HEK293 (cell line): ENCODE data around the gene NRP2.

Experiments
- CTCF ChIA-PET: fragments of 350-600 bp; formaldehyde crosslinking; extraction: SDS; loops from one replicate; lab custom pipeline; 2021; ENCODE audit warnings: antibody characterized with exemption; lab: Yijun Ruan, JAX
- POLR2A ChIA-PET: fragments of 300-600 bp; formaldehyde crosslinking; extraction: SDS; loops from one replicate; lab custom pipeline; 2020; ENCODE audit warnings: antibody characterized with exemption, inconsistent platforms; lab: Yijun Ruan, JAX
- H3K27ac ChIP-seq: fragments of 200-500 bp; sonication (Bioruptor generic); 2 replicates; pipeline ENCODE4 v1.5.1; 2014; ENCODE audit warnings: low read depth, low read length, control low read depth, inconsistent platforms; ENCODE audit errors: extremely low read depth
- H3K36me3 ChIP-seq, 2 experiments: fragments of 200-500 bp in 1 of 2; sonication (Bioruptor generic) in 1 of 2; 1 replicate in 1 of 2; 2 replicates in 1 of 2; pipeline ENCODE4 v1.5.1; 2014 to 2017; ENCODE audit warnings: inconsistent platforms in 2 of 2, low read length in 2 of 2; ENCODE audit not compliant: control insufficient read depth in 2 of 2, insufficient read depth in 1 of 2
- H3K4me1 ChIP-seq: fragments of 200-500 bp; sonication (Bioruptor generic); 2 replicates; pipeline ENCODE4 v1.5.1; 2014; ENCODE audit warnings: mild to moderate bottlenecking, low read length, inconsistent platforms; ENCODE audit not compliant: control insufficient read depth, insufficient read depth
- H3K4me3 ChIP-seq: 2 replicates; pipeline ENCODE4 v1.5.1; 2011; ENCODE audit warnings: low read depth, mild to moderate bottlenecking, control low read depth, low read length, moderate library complexity
- H3K9me3 ChIP-seq: fragments of 200-500 bp; sonication (Bioruptor generic); 2 replicates; pipeline ENCODE4 v1.5.1; 2014; ENCODE audit warnings: low read depth, low read length, inconsistent platforms; ENCODE audit not compliant: control insufficient read depth, insufficient read depth
- BCL11A ChIP-seq: fragments of 450-650 bp; formaldehyde crosslinking; IDR thresholded peaks from 2 replicates; pipeline ENCODE4 v1.5.1; 2016; ENCODE audit warnings: low read depth, missing biosample characterization, missing genetic modification characterization
- FEZF1 ChIP-seq: fragments of 450-650 bp; formaldehyde crosslinking; IDR thresholded peaks from 2 replicates; pipeline ENCODE4 v1.5.1; 2016; ENCODE audit warnings: missing biosample characterization, missing genetic modification characterization
- GFI1B ChIP-seq: fragments of 450-650 bp; formaldehyde crosslinking; IDR thresholded peaks from 2 replicates; pipeline ENCODE4 v1.5.1; 2016; ENCODE audit warnings: missing biosample characterization, missing genetic modification characterization
- GLIS1 ChIP-seq: fragments of 450-650 bp; formaldehyde crosslinking; IDR thresholded peaks from 2 replicates; pipeline ENCODE4 v1.5.1; 2016; ENCODE audit warnings: missing biosample characterization, missing genetic modification characterization
- IKZF3 ChIP-seq: fragments of 450-650 bp; IDR thresholded peaks from 2 replicates; pipeline ENCODE4 v1.5.0; 2018; ENCODE audit warnings: missing biosample characterization, mild to moderate bottlenecking, missing genetic modification characterization, moderate library complexity
- INSM2 ChIP-seq: fragments of 450-650 bp; formaldehyde crosslinking; IDR thresholded peaks from 2 replicates; pipeline ENCODE4 v1.5.1; 2016; ENCODE audit warnings: missing biosample characterization, missing genetic modification characterization
- KLF1 ChIP-seq: fragments of 450-650 bp; formaldehyde crosslinking; IDR thresholded peaks from 2 replicates; pipeline ENCODE4 v1.5.1; 2016; ENCODE audit warnings: missing biosample characterization, missing genetic modification characterization
- PATZ1 ChIP-seq: fragments of 450-650 bp; formaldehyde crosslinking; IDR thresholded peaks from 2 replicates; pipeline ENCODE4 v1.5.1; 2016; ENCODE audit warnings: missing biosample characterization, missing genetic modification characterization
- ZBTB11 ChIP-seq: fragments of 450-650 bp; formaldehyde crosslinking; conservative IDR thresholded peaks from 2 replicates; pipeline ENCODE4 v1.5.1; 2016; ENCODE audit warnings: low read depth, missing biosample characterization, missing genetic modification characterization
- ZBTB48 ChIP-seq: fragments of 450-650 bp; formaldehyde crosslinking; IDR thresholded peaks from 2 replicates; pipeline ENCODE4 v1.5.1; 2016; ENCODE audit warnings: missing biosample characterization, missing genetic modification characterization
- ZNF174 ChIP-seq: fragments of 450-650 bp; formaldehyde crosslinking; IDR thresholded peaks from 2 replicates; pipeline ENCODE4 v1.5.0; 2017; ENCODE audit warnings: missing biosample characterization, mild to moderate bottlenecking, missing genetic modification characterization
- ZNF175 ChIP-seq: fragments of 450-650 bp; formaldehyde crosslinking; IDR thresholded peaks from 2 replicates; pipeline ENCODE4 v1.5.1; 2016; ENCODE audit warnings: missing biosample characterization, missing genetic modification characterization
- ZNF274 ChIP-seq, 2 experiments: fragments of 200-500 bp in 1 of 2; fragments of 450-650 bp in 1 of 2; sonication (Bioruptor generic) in 1 of 2; formaldehyde crosslinking in 1 of 2; IDR thresholded peaks; 2 replicates each; pipeline versions ENCODE4 v1.5.1 to v1.6.1; 2014 to 2016; ENCODE audit warnings: borderline replicate concordance in 1 of 2, inconsistent platforms in 1 of 2, low read length in 1 of 2, missing biosample characterization in 1 of 2, missing genetic modification characterization in 1 of 2
- ZNF311 ChIP-seq: fragments of 450-650 bp; formaldehyde crosslinking; IDR thresholded peaks from 2 replicates; pipeline ENCODE4 v1.5.1; 2017; ENCODE audit warnings: missing biosample characterization, missing genetic modification characterization, borderline replicate concordance
- ZNF341 ChIP-seq: fragments of 450-650 bp; formaldehyde crosslinking; IDR thresholded peaks from 2 replicates; pipeline ENCODE4; 2016; ENCODE audit warnings: low read depth, missing biosample characterization, missing genetic modification characterization
- ZNF354C ChIP-seq: fragments of 450-650 bp; formaldehyde crosslinking; IDR thresholded peaks from 2 replicates; pipeline ENCODE4 v1.5.1; 2016; ENCODE audit warnings: missing biosample characterization, missing genetic modification characterization, low read depth, borderline replicate concordance
- ZNF37A ChIP-seq: fragments of 450-650 bp; IDR thresholded peaks from 2 replicates; pipeline ENCODE4 v1.5.1; 2018; ENCODE audit warnings: missing biosample characterization, missing genetic modification characterization
- ZNF473 ChIP-seq: fragments of 450-650 bp; formaldehyde crosslinking; IDR thresholded peaks from 2 replicates; pipeline ENCODE4 v1.5.1; 2017; ENCODE audit warnings: missing biosample characterization, missing genetic modification characterization
- ZNF544 ChIP-seq: fragments of 450-650 bp; formaldehyde crosslinking; IDR thresholded peaks from 2 replicates; pipeline ENCODE4 v1.5.0; 2017; ENCODE audit warnings: missing biosample characterization, missing genetic modification characterization
- ZNF558 ChIP-seq: fragments of 450-650 bp; formaldehyde crosslinking; IDR thresholded peaks from 2 replicates; pipeline ENCODE4 v1.5.1; 2016; ENCODE audit warnings: missing biosample characterization, missing genetic modification characterization
- ZNF560 ChIP-seq: fragments of 450-650 bp; formaldehyde crosslinking; IDR thresholded peaks from 2 replicates; pipeline ENCODE4 v1.5.1; 2017; ENCODE audit warnings: missing biosample characterization, missing genetic modification characterization, borderline replicate concordance
- ZNF596 ChIP-seq: fragments of 450-650 bp; IDR thresholded peaks from 2 replicates; pipeline ENCODE4 v1.5.0; 2018; ENCODE audit warnings: missing biosample characterization, mild to moderate bottlenecking, missing genetic modification characterization, moderate library complexity
- ZNF639 ChIP-seq: fragments of 450-650 bp; formaldehyde crosslinking; IDR thresholded peaks from 2 replicates; pipeline ENCODE4 v1.5.1; 2016; ENCODE audit warnings: missing biosample characterization, missing genetic modification characterization
- ZNF645 ChIP-seq: fragments of 450-650 bp; formaldehyde crosslinking; IDR thresholded peaks from 2 replicates; pipeline ENCODE4; 2016; ENCODE audit warnings: missing biosample characterization, missing genetic modification characterization
- ZSCAN30 ChIP-seq: fragments of 450-650 bp; IDR thresholded peaks from 2 replicates; pipeline ENCODE4 v1.5.1; 2018; ENCODE audit warnings: missing biosample characterization, mild to moderate bottlenecking, missing genetic modification characterization, moderate library complexity

Gene NRP2

GRCh38 chr2:205786976-205787375, 104.7 kb downstream of the NRP2 start (continued):
- TF ChIP-seq ZSCAN30 (tag by site-specific recombination) (no peak), ZNF544 (no peak), ZNF174 (tag by site-specific recombination) (no peak), ZNF341 (tag by site-specific recombination) (no peak), IKZF3 (no peak), KLF1 (no peak), BCL11A (tag by site-specific recombination) (no peak), ZNF639 (tag by site-specific recombination) (no peak), ZNF596 (tag by site-specific recombination) (no peak), ZNF473 (no peak), ZNF274 (IDR thresholded peaks at IDR 0.05; ENCODE audit: low read length) (no peak), ZNF274 (tag by site-specific recombination; IDR thresholded peaks at IDR 0.05; ENCODE audit: borderline replicate concordance) (no peak), ZNF175 (tag by site-specific recombination) (no peak), ZNF354C (tag by site-specific recombination) (no peak), GLIS1 (no peak)

GRCh38 chr2:205787761-205788160, 105.5 kb downstream of the NRP2 start:
- no peak overlapping the region for H3K27ac ChIP-seq
- no peak overlapping the region for H3K4me3 ChIP-seq
- POLR2A ChIA-PET, result interaction anchor here (0.7 kb wide), 2 partner anchors 104 to 125 kb away, joined by 6 to 8 read pairs; no protein-coding TSS in a partner anchor
- H3K36me3 ChIP-seq, result no peaks in the 10 kb centered on the region
- H3K9me3 ChIP-seq, result no peaks in the 10 kb centered on the region
- no peak for TF ChIP-seq ZNF311 (tag by site-specific recombination)
- TF ChIP-seq ZBTB11 (tag by site-specific recombination), result no peak
- TF ChIP-seq ZNF645 (tag by site-specific recombination), result no peak
- no peak for TF ChIP-seq ZNF560 (tag by site-specific recombination)
- no peak for TF ChIP-seq ZNF175 (tag by site-specific recombination)
- no peak for TF ChIP-seq INSM2 (tag by site-specific recombination)
- no peak for TF ChIP-seq ZNF558
- no peak for TF ChIP-seq GFI1B (tag by site-specific recombination)
- TF ChIP-seq PATZ1 (tag by site-specific recombination), result no peak
- no peak for TF ChIP-seq ZBTB48
- no peak for TF ChIP-seq ZNF174 (tag by site-specific recombination)
- TF ChIP-seq ZNF341 (tag by site-specific recombination), result no peak
- TF ChIP-seq FEZF1 (tag by site-specific recombination), result no peak
- no peak for TF ChIP-seq ZNF274 (IDR thresholded peaks at IDR 0.05; ENCODE audit: low read length)
- TF ChIP-seq ZNF274 (tag by site-specific recombination; IDR thresholded peaks at IDR 0.05; ENCODE audit: borderline replicate concordance), result no peak
- TF ChIP-seq ZNF37A (tag by site-specific recombination), result no peak
- CTCF ChIA-PET, result interaction anchor here (1.0 to 1.4 kb wide), 2 partner anchors 12 to 97 kb away, joined by 4 to 5 read pairs; no protein-coding TSS in a partner anchor
- no peaks in the 10 kb centered on the region for H3K4me1 ChIP-seq
